ENCODE data around the gene ASCC3. TPM values are rescaled to one million over a fixed set of nuclear protein-coding genes. Genes with fewer than 3 reads are reported as not detected.

ASCC3 gene
- total and polyA plus RNA-seq, 4 donors, result 12.8 to 32.7 (median 16.4) TPM

DNA sequence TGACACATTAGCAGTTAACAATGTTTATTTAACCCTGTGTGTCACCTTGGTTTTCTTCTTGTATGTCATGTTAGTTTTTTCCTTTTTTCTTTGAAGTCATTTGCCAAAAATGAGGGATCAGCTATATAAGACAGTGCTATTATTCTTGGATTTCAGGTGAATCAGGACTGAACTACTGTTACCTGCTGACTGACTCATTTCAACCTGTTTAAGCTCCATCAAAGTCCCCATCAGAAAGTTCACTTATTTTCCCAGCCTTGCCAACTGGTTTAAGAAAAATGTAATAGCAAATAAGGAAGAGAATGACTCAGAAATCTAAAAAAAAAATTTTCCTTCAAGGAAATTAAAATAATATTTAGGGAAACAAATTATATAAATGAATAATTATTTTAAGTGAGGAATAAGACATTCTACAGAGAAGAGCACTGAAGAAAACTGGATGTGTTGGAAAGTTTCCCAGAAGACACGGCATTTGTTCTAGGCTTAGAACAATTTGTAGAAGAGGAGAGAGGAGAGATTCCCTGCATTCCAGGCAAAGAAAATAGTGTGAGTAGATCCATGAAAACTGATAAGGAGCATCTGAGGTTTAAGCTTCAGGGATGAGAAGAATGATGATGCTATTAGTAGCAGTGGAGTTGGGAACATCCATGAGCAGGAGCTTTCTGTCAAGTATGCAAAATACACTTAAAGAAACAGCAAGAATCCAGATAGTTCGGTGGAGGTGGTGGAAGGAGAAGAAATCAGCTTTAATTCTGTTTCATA, 331.5 kb downstream of the ASCC3 start:
- Histone ChIP-seq H3K9ac (ENCODE audit: low read depth in 1 of 2, low read length in 2 of 2) (no peak overlapping the region), H3K27ac (ENCODE audit: low read depth in 1 of 2, low read length in 2 of 2) (no peak overlapping the region), H3K9me3 (ENCODE audit: control insufficient read depth in 4 of 4, low read length in 3 of 4) (no peaks in the 10 kb centered on the region), H3K36me3 (ENCODE audit: control insufficient read depth in 4 of 4, insufficient read depth in 3 of 4, low read depth in 1 of 4, low read length in 3 of 4) (no peaks in the 10 kb centered on the region), H3K27me3 (ENCODE audit: control insufficient read depth in 4 of 4, insufficient read depth in 4 of 4, low read length in 3 of 4) (no peaks in the 10 kb centered on the region), H3K4me3 (ENCODE audit: low read depth in 1 of 3, low read length in 3 of 3) (no peak overlapping the region), H3K4me1 (ENCODE audit: control insufficient read depth in 4 of 4, insufficient read depth in 4 of 4, low read length in 3 of 4) (peaks cover 0 to 11% (median 7%) of the 10 kb centered on the region in 4 donors)
- DNase-seq (ENCODE audit: low spot score), result no peak
- TF ChIP-seq GABPA (IDR thresholded peaks at IDR 0.05 in 1 of 2, conservative IDR thresholded peaks at IDR 0.05 in 1 of 2) (no peak), RAD21 (IDR thresholded peaks at IDR 0.05) (no peak), FOXA1 (IDR thresholded peaks at IDR 0.05) (no peak), REST (IDR thresholded peaks at IDR 0.05) (no peak), ZBTB33 (IDR thresholded peaks at IDR 0.05) (no peak), HNF4A (conservative IDR thresholded peaks at IDR 0.05) (no peak)
- TF ChIP-seq, protein P1, sequence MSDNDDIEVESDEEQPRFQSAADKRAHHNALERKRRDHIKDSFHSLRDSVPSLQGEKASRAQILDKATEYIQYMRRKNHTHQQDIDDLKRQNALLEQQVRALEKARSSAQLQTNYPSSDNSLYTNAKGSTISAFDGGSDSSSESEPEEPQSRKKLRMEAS (IDR thresholded peaks at IDR 0.05), result no peak
- 97% methylated on average over 2 of the region's 2 CpGs for WGBS

- Histone ChIP-seq H3K4me3 (ENCODE audit: low read depth in 1 of 3, low read length in 3 of 3) (no peak overlapping the region), H3K9ac (ENCODE audit: low read depth in 1 of 2, low read length in 2 of 2) (no peak overlapping the region), H3K36me3 (ENCODE audit: control insufficient read depth in 4 of 4, insufficient read depth in 3 of 4, low read depth in 1 of 4, low read length in 3 of 4) (peaks cover 0 to 6% (median 3%) of the 10 kb centered on the region in 4 donors), H3K4me1 (ENCODE audit: control insufficient read depth in 4 of 4, insufficient read depth in 4 of 4, low read length in 3 of 4) (no peaks in the 10 kb centered on the region), H3K27ac (ENCODE audit: low read depth in 1 of 2, low read length in 2 of 2) (no peak overlapping the region), H3K9me3 (ENCODE audit: control insufficient read depth in 4 of 4, low read length in 3 of 4) (peaks cover 0 to 1% (median 0%) of the 10 kb centered on the region in 4 donors), H3K27me3 (ENCODE audit: control insufficient read depth in 4 of 4, insufficient read depth in 4 of 4, low read length in 3 of 4) (no peaks in the 10 kb centered on the region)
- 31% methylated on average over 1 of the region's 1 CpG for WGBS
- DNase-seq (ENCODE audit: low spot score), result no peak
- TF ChIP-seq, protein P1 (IDR thresholded peaks at IDR 0.05), result no peak
- TF ChIP-seq SP1 (IDR thresholded peaks at IDR 0.05), result no peak
- no peak for TF ChIP-seq NR2F2 (IDR thresholded peaks at IDR 0.05)
- TF ChIP-seq GABPA (IDR thresholded peaks at IDR 0.05 in 1 of 2, conservative IDR thresholded peaks at IDR 0.05 in 1 of 2), result no peak
Observed at GRCh38 chr6:100538086-100538485, 343.0 kb downstream of the ASCC3 start.

DNA sequence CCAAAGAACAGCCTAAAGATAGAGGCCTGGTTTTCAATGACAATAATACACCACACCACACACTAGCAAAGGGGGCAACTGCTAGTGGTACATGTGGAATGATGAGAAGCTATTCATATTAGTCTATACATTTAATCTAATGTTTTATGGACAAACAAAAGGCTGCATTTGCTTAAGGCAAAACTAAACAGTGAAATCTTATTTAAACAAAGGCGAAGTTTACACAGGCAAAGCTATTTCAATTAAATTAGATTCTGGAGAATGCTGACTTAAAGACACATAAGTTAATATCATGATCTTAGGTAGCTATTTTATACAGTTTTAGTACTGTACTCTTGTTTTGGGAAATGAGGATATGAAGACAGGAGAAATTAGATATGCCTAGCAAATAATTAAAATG, 362.5 kb downstream of the ASCC3 start:
- WGBS, result 72% methylated on average over 1 of the region's 1 CpG
- H3K9me3 ChIP-seq (ENCODE audit: control insufficient read depth in 4 of 4, low read length in 3 of 4), result no peaks in the 10 kb centered on the region
- H3K27ac ChIP-seq (ENCODE audit: low read depth in 1 of 2, low read length in 2 of 2), result no peak overlapping the region
- no peaks in the 10 kb centered on the region for H3K27me3 ChIP-seq (ENCODE audit: control insufficient read depth in 4 of 4, insufficient read depth in 4 of 4, low read length in 3 of 4)
- peaks cover 0 to 5% (median 2%) of the 10 kb centered on the region in 4 donors for H3K36me3 ChIP-seq (ENCODE audit: control insufficient read depth in 4 of 4, insufficient read depth in 3 of 4, low read depth in 1 of 4, low read length in 3 of 4)
- DNase-seq (ENCODE audit: low spot score), result no peak
- no peak overlapping the region for H3K4me3 ChIP-seq (ENCODE audit: low read depth in 1 of 3, low read length in 3 of 3)
- TF ChIP-seq REST (IDR thresholded peaks at IDR 0.05) (no peak), EGR1 (IDR thresholded peaks at IDR 0.05; ENCODE audit: low read depth in 2 of 2) (no peak), FOXA2 (IDR thresholded peaks at IDR 0.05) (no peak), TAF1 (conservative IDR thresholded peaks at IDR 0.05) (no peak)
- TF ChIP-seq, protein P1 (IDR thresholded peaks at IDR 0.05), result no peak
- no peak overlapping the region for H3K9ac ChIP-seq (ENCODE audit: low read depth in 1 of 2, low read length in 2 of 2)
- H3K4me1 ChIP-seq (ENCODE audit: control insufficient read depth in 4 of 4, insufficient read depth in 4 of 4, low read length in 3 of 4), result peaks cover 0 to 8% (median 0%) of the 10 kb centered on the region in 4 donors

Data from liver (tissue), 9 donors.